HEK293 (cell line): Measurements from ENCODE around the gene COMP.

Experiments
- CTCF ChIA-PET: fragments of 350-600 bp; formaldehyde crosslinking; extraction: SDS; loops from one replicate; lab custom pipeline; 2021; ENCODE audit warnings: antibody characterized with exemption; lab: Yijun Ruan, JAX
- POLR2A ChIA-PET: fragments of 300-600 bp; formaldehyde crosslinking; extraction: SDS; loops from one replicate; lab custom pipeline; 2020; ENCODE audit warnings: antibody characterized with exemption, inconsistent platforms; lab: Yijun Ruan, JAX
- H3K27ac ChIP-seq: fragments of 200-500 bp; sonication (Bioruptor generic); 2 replicates; pipeline ENCODE4 v1.5.1; 2014; ENCODE audit warnings: low read depth, low read length, control low read depth, inconsistent platforms; ENCODE audit errors: extremely low read depth
- H3K36me3 ChIP-seq, 2 experiments: fragments of 200-500 bp in 1 of 2; sonication (Bioruptor generic) in 1 of 2; 1 replicate in 1 of 2; 2 replicates in 1 of 2; pipeline ENCODE4 v1.5.1; 2014 to 2017; ENCODE audit warnings: inconsistent platforms in 2 of 2, low read length in 2 of 2; ENCODE audit not compliant: control insufficient read depth in 2 of 2, insufficient read depth in 1 of 2
- H3K4me1 ChIP-seq: fragments of 200-500 bp; sonication (Bioruptor generic); 2 replicates; pipeline ENCODE4 v1.5.1; 2014; ENCODE audit warnings: mild to moderate bottlenecking, low read length, inconsistent platforms; ENCODE audit not compliant: control insufficient read depth, insufficient read depth
- H3K4me3 ChIP-seq: 2 replicates; pipeline ENCODE4 v1.5.1; 2011; ENCODE audit warnings: low read depth, mild to moderate bottlenecking, control low read depth, low read length, moderate library complexity
- H3K9me3 ChIP-seq: fragments of 200-500 bp; sonication (Bioruptor generic); 2 replicates; pipeline ENCODE4 v1.5.1; 2014; ENCODE audit warnings: low read depth, low read length, inconsistent platforms; ENCODE audit not compliant: control insufficient read depth, insufficient read depth
- BCL11B ChIP-seq: fragments of 450-650 bp; formaldehyde crosslinking; IDR thresholded peaks from 2 replicates; pipeline ENCODE4 v1.5.1; 2016; ENCODE audit warnings: low read depth, missing biosample characterization, missing genetic modification characterization
- CTCF ChIP-seq: fragments of 450-650 bp; formaldehyde crosslinking; IDR thresholded peaks from 2 replicates; pipeline ENCODE4 v1.5.1; 2016; ENCODE audit warnings: missing biosample characterization, missing genetic modification characterization
- HIC1 ChIP-seq: fragments of 450-650 bp; formaldehyde crosslinking; IDR thresholded peaks from 2 replicates; pipeline ENCODE4 v1.5.1; 2016; ENCODE audit warnings: missing biosample characterization, missing genetic modification characterization
- HOXA7 ChIP-seq: sonication (generic); formaldehyde crosslinking; IDR thresholded peaks from 2 replicates; pipeline ENCODE4 v1.8.1; 2022; ENCODE audit warnings: missing genetic modification reagents, borderline replicate concordance
- PRDM6 ChIP-seq: fragments of 450-650 bp; formaldehyde crosslinking; IDR thresholded peaks from 2 replicates; pipeline ENCODE4 v1.5.1; 2017; ENCODE audit warnings: missing biosample characterization, missing genetic modification characterization
- SP2 ChIP-seq: fragments of 450-650 bp; formaldehyde crosslinking; IDR thresholded peaks from 2 replicates; pipeline ENCODE4 v1.5.1; 2016; ENCODE audit warnings: missing biosample characterization, missing genetic modification characterization
- ZBTB10 ChIP-seq: fragments of 450-650 bp; formaldehyde crosslinking; IDR thresholded peaks from 2 replicates; pipeline ENCODE4 v1.5.1; 2016; ENCODE audit warnings: missing biosample characterization, missing genetic modification characterization
- ZNF121 ChIP-seq: fragments of 450-650 bp; formaldehyde crosslinking; IDR thresholded peaks from 2 replicates; pipeline ENCODE4 v1.5.1; 2016; ENCODE audit warnings: missing biosample characterization, missing genetic modification characterization
- ZNF157 ChIP-seq: fragments of 450-650 bp; formaldehyde crosslinking; IDR thresholded peaks from 2 replicates; pipeline ENCODE4 v1.5.1; 2016; ENCODE audit warnings: missing biosample characterization, missing genetic modification characterization
- ZNF169 ChIP-seq: fragments of 450-650 bp; formaldehyde crosslinking; IDR thresholded peaks from 2 replicates; pipeline ENCODE4 v1.5.1; 2016; ENCODE audit warnings: missing biosample characterization, missing genetic modification characterization
- ZNF18 ChIP-seq: fragments of 450-650 bp; formaldehyde crosslinking; IDR thresholded peaks from 2 replicates; pipeline ENCODE4 v1.5.1; 2016; ENCODE audit warnings: missing biosample characterization, missing genetic modification characterization
- ZNF221 ChIP-seq: fragments of 450-650 bp; formaldehyde crosslinking; IDR thresholded peaks from 2 replicates; pipeline ENCODE4 v1.5.1; 2017; ENCODE audit warnings: missing biosample characterization, missing genetic modification characterization, borderline replicate concordance
- ZNF366 ChIP-seq: fragments of 450-650 bp; formaldehyde crosslinking; conservative IDR thresholded peaks from 2 replicates; pipeline ENCODE4 v1.5.1; 2016; ENCODE audit warnings: missing biosample characterization, missing genetic modification characterization
- ZNF394 ChIP-seq: fragments of 450-650 bp; formaldehyde crosslinking; IDR thresholded peaks from 2 replicates; pipeline ENCODE4 v1.5.1; 2016; ENCODE audit warnings: missing biosample characterization, missing genetic modification characterization, mild to moderate bottlenecking, moderate library complexity, borderline replicate concordance
- ZNF404 ChIP-seq: fragments of 450-650 bp; formaldehyde crosslinking; IDR thresholded peaks from 2 replicates; pipeline ENCODE4 v1.5.1; 2017; ENCODE audit warnings: missing biosample characterization, missing genetic modification characterization
- ZNF449 ChIP-seq: fragments of 450-650 bp; formaldehyde crosslinking; IDR thresholded peaks from 2 replicates; pipeline ENCODE4 v1.5.1; 2017; ENCODE audit warnings: missing biosample characterization, mild to moderate bottlenecking, missing genetic modification characterization, moderate library complexity
- ZNF514 ChIP-seq: fragments of 450-650 bp; formaldehyde crosslinking; IDR thresholded peaks from 2 replicates; pipeline ENCODE4 v1.5.1; 2016; ENCODE audit warnings: missing biosample characterization, missing genetic modification characterization
- ZNF610 ChIP-seq: fragments of 450-650 bp; formaldehyde crosslinking; IDR thresholded peaks from 2 replicates; pipeline ENCODE4 v1.5.1; 2016; ENCODE audit warnings: missing biosample characterization, missing genetic modification characterization, borderline replicate concordance
- ZNF624 ChIP-seq: fragments of 450-650 bp; formaldehyde crosslinking; IDR thresholded peaks from 2 replicates; pipeline ENCODE4 v1.5.1; 2017; ENCODE audit warnings: missing biosample characterization, missing genetic modification characterization
- ZSCAN5A ChIP-seq: fragments of 450-650 bp; formaldehyde crosslinking; IDR thresholded peaks from 2 replicates; pipeline ENCODE4 v1.5.1; 2016; ENCODE audit warnings: missing biosample characterization, missing genetic modification characterization

Gene COMP

GRCh38 chr19:18780631-18781030 is 10.5 kb downstream of the COMP start:
- Histone ChIP-seq H3K4me1 (peaks cover 4% of the 10 kb centered on the region), H3K9me3 (no peaks in the 10 kb centered on the region), H3K27ac (no peak overlapping the region), H3K4me3 (no peak overlapping the region), H3K36me3 (no peaks in the 10 kb centered on the region)
- POLR2A ChIA-PET, result interaction anchor here (0.5 to 0.6 kb wide), 2 partner anchors 71 to 87 kb away, joined by 3 to 6 read pairs; no protein-coding TSS in a partner anchor
- TF ChIP-seq CTCF (tag by site-specific recombination), result peak; percentile 34; the same call in 1 of the 2 replicates
- TF ChIP-seq ZNF169 (tag by site-specific recombination), result no peak
- no peak for TF ChIP-seq ZNF449 (tag by site-specific recombination)
- peak; percentile 48; the same call in 1 of the 2 replicates for TF ChIP-seq ZNF121 (tag by site-specific recombination)
- CTCF ChIA-PET, result interaction anchor here (0.7 to 1.4 kb wide), 3 partner anchors 63 to 238 kb away, joined by 3 to 12 read pairs (median 4); no protein-coding TSS in a partner anchor

GRCh38 chr19:18780081-18780480 is 11.0 kb downstream of the COMP start:
- H3K36me3 ChIP-seq, result no peaks in the 10 kb centered on the region
- no peak overlapping the region for H3K4me3 ChIP-seq
- no peaks in the 10 kb centered on the region for H3K9me3 ChIP-seq
- H3K27ac ChIP-seq, result no peak overlapping the region
- POLR2A ChIA-PET, result interaction anchor here (0.6 kb wide), 1 partner anchor 70 kb away, joined by 6 read pairs; no protein-coding TSS in a partner anchor
- H3K4me1 ChIP-seq, result no peaks in the 10 kb centered on the region
- CTCF ChIA-PET, result interaction anchor here (1.4 to 2.1 kb wide), 2 partner anchors 63 to 67 kb away, joined by 10 to 12 read pairs; no protein-coding TSS in a partner anchor
- TF ChIP-seq ZBTB10 (tag by site-specific recombination) (no peak), ZSCAN5A (tag by site-specific recombination) (no peak), ZNF394 (tag by site-specific recombination) (no peak), ZNF221 (no peak), ZNF514 (tag by site-specific recombination) (no peak), BCL11B (tag by site-specific recombination) (no peak), ZNF18 (tag by site-specific recombination) (no peak), ZNF404 (tag by site-specific recombination) (no peak), HOXA7 (CRISPR knock-in tag) (no peak), SP2 (no peak), HIC1 (tag by site-specific recombination) (no peak), PRDM6 (tag by site-specific recombination) (no peak), ZNF610 (tag by site-specific recombination) (no peak), ZNF624 (tag by site-specific recombination) (no peak), ZNF366 (tag by site-specific recombination) (no peak), ZNF157 (no peak)
